ENCODE results near the gene BBOX1.

Gene BBOX1

DNA sequence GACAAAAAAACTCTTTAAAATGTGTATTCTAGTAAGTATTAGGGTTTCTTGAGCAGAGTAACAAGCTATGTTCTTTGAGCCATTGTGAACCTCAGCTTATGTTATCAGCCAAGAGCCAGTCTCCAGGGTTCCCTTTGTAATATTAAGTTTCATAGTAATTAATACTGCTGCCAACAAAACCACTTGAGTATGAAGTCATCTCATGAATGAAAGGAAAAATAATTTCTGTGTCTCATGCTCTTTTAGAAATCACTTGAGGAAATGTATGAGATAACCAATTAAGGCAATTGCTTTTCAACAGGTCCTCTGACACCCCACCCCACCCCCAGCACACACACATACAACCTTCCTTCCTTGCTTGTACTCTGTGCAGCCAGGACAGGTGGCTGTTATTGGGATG, 59.9 kb downstream of the BBOX1 start:
- H3K9ac ChIP-seq (ENCODE audit: low read length): no peak overlapping the region
- H3K36me3 ChIP-seq (ENCODE audit: control insufficient read depth in 1 of 2, insufficient read depth in 2 of 2, low read depth in 1 of 2, low read length in 2 of 2): no peaks in the 10 kb centered on the region
- DNase-seq: no peak
- H2BK12ac ChIP-seq (ENCODE audit: low read length in 2 of 2): no peak overlapping the region
- H3K14ac ChIP-seq (ENCODE audit: low read length in 2 of 2): no peak overlapping the region
- H4K91ac ChIP-seq (ENCODE audit: low read length): no peak overlapping the region
- H3K4ac ChIP-seq (ENCODE audit: low read depth in 1 of 2, low read length in 2 of 2): no peak overlapping the region
- H3K4me2 ChIP-seq (ENCODE audit: low read length, poor library complexity, severe bottlenecking): no peak overlapping the region
- H3K9me3 ChIP-seq (ENCODE audit: control insufficient read depth, low read length): peaks cover 6% of the 10 kb centered on the region
- no peak overlapping the region for H2BK5ac ChIP-seq (ENCODE audit: low read depth, low read length, poor library complexity, severe bottlenecking)
- no peak overlapping the region for H4K8ac ChIP-seq (ENCODE audit: low read length)
- no peak overlapping the region for H3K27ac ChIP-seq (ENCODE audit: low read length, poor library complexity, severe bottlenecking)
- no peaks in the 10 kb centered on the region for H3K27me3 ChIP-seq (ENCODE audit: control insufficient read depth in 1 of 2, insufficient read depth in 1 of 2, low read length in 2 of 2)
- H3K79me1 ChIP-seq (replicated peaks; ENCODE audit: low read length, poor library complexity, severe bottlenecking): no peaks in the 10 kb centered on the region
- no peak overlapping the region for H3K23ac ChIP-seq (ENCODE audit: low read length in 2 of 2)
- H3K4me3 ChIP-seq (ENCODE audit: insufficient read depth in 1 of 2, low read depth in 1 of 2, low read length in 2 of 2): no peak overlapping the region
- no peaks in the 10 kb centered on the region for H3K4me1 ChIP-seq (ENCODE audit: control insufficient read depth, insufficient read depth, low read depth, low read length)
- no peak overlapping the region for H3K18ac ChIP-seq (ENCODE audit: low read depth in 1 of 2, low read length in 2 of 2)
- no peak overlapping the region for H2AFZ ChIP-seq (ENCODE audit: low read depth, low read length)
- no peak overlapping the region for H2BK15ac ChIP-seq (ENCODE audit: low read depth, poor library complexity, severe bottlenecking)
- no peak overlapping the region for H2BK120ac ChIP-seq (ENCODE audit: low read depth, low read length)
- H2AK5ac ChIP-seq (ENCODE audit: low read length, severe bottlenecking): no peak overlapping the region

GRCh38 chr11:27107548-27107947, 66.9 kb downstream of the BBOX1 start:
- Histone ChIP-seq H3K18ac (ENCODE audit: low read depth in 1 of 2, low read length in 2 of 2) (no peak overlapping the region), H2BK15ac (ENCODE audit: low read depth, poor library complexity, severe bottlenecking) (no peak overlapping the region), H3K9me3 (ENCODE audit: control insufficient read depth, low read length) (no peaks in the 10 kb centered on the region), H2AFZ (ENCODE audit: low read depth, low read length) (no peak overlapping the region), H3K36me3 (ENCODE audit: control insufficient read depth in 1 of 2, insufficient read depth in 2 of 2, low read depth in 1 of 2, low read length in 2 of 2) (no peaks in the 10 kb centered on the region), H4K8ac (ENCODE audit: low read length) (no peak overlapping the region), H3K27me3 (ENCODE audit: control insufficient read depth in 1 of 2, insufficient read depth in 1 of 2, low read length in 2 of 2) (no peaks in the 10 kb centered on the region), H2BK120ac (ENCODE audit: low read depth, low read length) (no peak overlapping the region), H3K23ac (ENCODE audit: low read length in 2 of 2) (no peak overlapping the region), H4K91ac (ENCODE audit: low read length) (no peak overlapping the region), H3K14ac (ENCODE audit: low read length in 2 of 2) (no peak overlapping the region), H3K27ac (ENCODE audit: low read length, poor library complexity, severe bottlenecking) (no peak overlapping the region), H3K4ac (ENCODE audit: low read depth in 1 of 2, low read length in 2 of 2) (no peak overlapping the region), H3K4me2 (ENCODE audit: low read length, poor library complexity, severe bottlenecking) (no peak overlapping the region), H2AK5ac (ENCODE audit: low read length, severe bottlenecking) (no peak overlapping the region), H3K9ac (ENCODE audit: low read length) (no peak overlapping the region), H3K4me3 (ENCODE audit: insufficient read depth in 1 of 2, low read depth in 1 of 2, low read length in 2 of 2) (no peak overlapping the region), H3K4me1 (ENCODE audit: control insufficient read depth, insufficient read depth, low read depth, low read length) (no peaks in the 10 kb centered on the region), H3K79me1 (replicated peaks; ENCODE audit: low read length, poor library complexity, severe bottlenecking) (no peaks in the 10 kb centered on the region), H2BK12ac (ENCODE audit: low read length in 2 of 2) (no peak overlapping the region), H2BK5ac (ENCODE audit: low read depth, low read length, poor library complexity, severe bottlenecking) (no peak overlapping the region)
- DNase-seq: no peak

GRCh38 chr11:27108809-27109208, 68.2 kb downstream of the BBOX1 start:
- no peak overlapping the region for H2AK5ac ChIP-seq (ENCODE audit: low read length, severe bottlenecking)
- H2BK5ac ChIP-seq (ENCODE audit: low read depth, low read length, poor library complexity, severe bottlenecking): no peak overlapping the region
- H3K27me3 ChIP-seq (ENCODE audit: control insufficient read depth in 1 of 2, insufficient read depth in 1 of 2, low read length in 2 of 2): no peaks in the 10 kb centered on the region
- no peak overlapping the region for H2BK120ac ChIP-seq (ENCODE audit: low read depth, low read length)
- no peak for DNase-seq
- no peak overlapping the region for H3K14ac ChIP-seq (ENCODE audit: low read length in 2 of 2)
- H3K4ac ChIP-seq (ENCODE audit: low read depth in 1 of 2, low read length in 2 of 2): no peak overlapping the region
- H3K4me2 ChIP-seq (ENCODE audit: low read length, poor library complexity, severe bottlenecking): no peak overlapping the region
- H3K23ac ChIP-seq (ENCODE audit: low read length in 2 of 2): no peak overlapping the region
- H2BK15ac ChIP-seq (ENCODE audit: low read depth, poor library complexity, severe bottlenecking): no peak overlapping the region
- no peak overlapping the region for H4K8ac ChIP-seq (ENCODE audit: low read length)
- no peaks in the 10 kb centered on the region for H3K36me3 ChIP-seq (ENCODE audit: control insufficient read depth in 1 of 2, insufficient read depth in 2 of 2, low read depth in 1 of 2, low read length in 2 of 2)
- H3K9me3 ChIP-seq (ENCODE audit: control insufficient read depth, low read length): no peaks in the 10 kb centered on the region
- H3K27ac ChIP-seq (ENCODE audit: low read length, poor library complexity, severe bottlenecking): no peak overlapping the region
- H3K79me1 ChIP-seq (replicated peaks; ENCODE audit: low read length, poor library complexity, severe bottlenecking): no peaks in the 10 kb centered on the region
- H2BK12ac ChIP-seq (ENCODE audit: low read length in 2 of 2): no peak overlapping the region
- H3K4me1 ChIP-seq (ENCODE audit: control insufficient read depth, insufficient read depth, low read depth, low read length): no peaks in the 10 kb centered on the region
- 100% methylated on average over 2 of the region's 4 CpGs for WGBS
- H3K4me3 ChIP-seq (ENCODE audit: insufficient read depth in 1 of 2, low read depth in 1 of 2, low read length in 2 of 2): no peak overlapping the region
- no peak overlapping the region for H4K91ac ChIP-seq (ENCODE audit: low read length)
- H2AFZ ChIP-seq (ENCODE audit: low read depth, low read length): no peak overlapping the region
- no peak overlapping the region for H3K9ac ChIP-seq (ENCODE audit: low read length)
- no peak overlapping the region for H3K18ac ChIP-seq (ENCODE audit: low read depth in 1 of 2, low read length in 2 of 2)

- Histone ChIP-seq H3K27ac (ENCODE audit: low read length, poor library complexity, severe bottlenecking) (no peak overlapping the region), H2BK15ac (ENCODE audit: low read depth, poor library complexity, severe bottlenecking) (no peak overlapping the region), H4K91ac (ENCODE audit: low read length) (no peak overlapping the region), H2BK12ac (ENCODE audit: low read length in 2 of 2) (no peak overlapping the region), H2BK5ac (ENCODE audit: low read depth, low read length, poor library complexity, severe bottlenecking) (no peak overlapping the region), H3K4ac (ENCODE audit: low read depth in 1 of 2, low read length in 2 of 2) (no peak overlapping the region), H2AK5ac (ENCODE audit: low read length, severe bottlenecking) (no peak overlapping the region), H2BK120ac (ENCODE audit: low read depth, low read length) (no peak overlapping the region), H3K14ac (ENCODE audit: low read length in 2 of 2) (no peak overlapping the region), H3K36me3 (ENCODE audit: control insufficient read depth in 1 of 2, insufficient read depth in 2 of 2, low read depth in 1 of 2, low read length in 2 of 2) (no peaks in the 10 kb centered on the region), H3K9me3 (ENCODE audit: control insufficient read depth, low read length) (no peaks in the 10 kb centered on the region), H2AFZ (ENCODE audit: low read depth, low read length) (no peak overlapping the region), H4K8ac (ENCODE audit: low read length) (no peak overlapping the region), H3K79me1 (replicated peaks; ENCODE audit: low read length, poor library complexity, severe bottlenecking) (no peaks in the 10 kb centered on the region), H3K23ac (ENCODE audit: low read length in 2 of 2) (no peak overlapping the region), H3K9ac (ENCODE audit: low read length) (no peak overlapping the region), H3K4me1 (ENCODE audit: control insufficient read depth, insufficient read depth, low read depth, low read length) (no peaks in the 10 kb centered on the region), H3K27me3 (ENCODE audit: control insufficient read depth in 1 of 2, insufficient read depth in 1 of 2, low read length in 2 of 2) (no peaks in the 10 kb centered on the region), H3K4me2 (ENCODE audit: low read length, poor library complexity, severe bottlenecking) (no peak overlapping the region), H3K18ac (ENCODE audit: low read depth in 1 of 2, low read length in 2 of 2) (no peak overlapping the region), H3K4me3 (ENCODE audit: insufficient read depth in 1 of 2, low read depth in 1 of 2, low read length in 2 of 2) (no peak overlapping the region)
- 79% methylated on average over 2 of the region's 2 CpGs for WGBS
- DNase-seq: peak; percentile 6
Measured at GRCh38 chr11:27111896-27112295, 71.3 kb downstream of the BBOX1 start.

Measured in mesenchymal stem cell (in vitro differentiated cells and primary cell).